Fibroblast of skin of abdomen (primary cell): ENCODE results near the gene STXBP6.
"Not testable (repeated sequence)": the region's sequence is repeated elsewhere in the genome, so short reads cannot be mapped to it uniquely, and the experiment has no call there.

ENCODE experiments used
- DNase-seq: peaks from one replicate; pipeline ENCODE4 v3.0.0-alpha.2; 2013

STXBP6 gene

DNA sequence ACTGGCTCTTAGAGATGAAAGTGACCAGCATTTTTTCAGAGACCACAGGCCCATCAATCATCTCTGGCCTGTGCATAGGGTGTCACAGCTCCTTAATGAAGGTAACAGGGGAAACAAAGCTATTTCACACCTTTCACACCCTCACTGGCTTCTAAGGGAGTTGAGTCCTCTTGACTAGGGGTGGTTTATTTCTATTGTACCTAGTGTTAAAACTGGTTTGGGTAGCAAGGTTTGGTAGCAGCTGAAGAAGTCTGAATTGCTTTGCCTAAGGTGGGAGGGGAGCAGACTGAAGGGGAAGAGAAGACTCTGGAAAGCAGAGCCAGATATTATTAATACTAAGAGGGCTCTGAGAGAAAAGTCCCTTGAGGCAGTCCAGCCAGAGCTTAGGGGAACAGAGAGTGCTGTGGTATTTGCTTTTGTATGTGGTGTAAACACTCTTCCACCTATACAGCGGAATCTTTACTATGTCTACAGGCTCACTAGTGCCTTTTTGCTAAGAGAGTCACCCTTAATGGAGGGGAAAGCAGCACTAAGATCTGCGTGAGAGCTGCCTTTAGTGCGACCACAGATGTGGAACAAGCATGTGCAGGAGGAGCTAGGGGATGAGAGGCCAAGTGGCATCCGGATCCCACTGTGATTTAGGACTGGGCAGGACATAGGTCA lies 95.8 kb downstream of the STXBP6 start:
- DNase-seq, result no peak

DNA sequence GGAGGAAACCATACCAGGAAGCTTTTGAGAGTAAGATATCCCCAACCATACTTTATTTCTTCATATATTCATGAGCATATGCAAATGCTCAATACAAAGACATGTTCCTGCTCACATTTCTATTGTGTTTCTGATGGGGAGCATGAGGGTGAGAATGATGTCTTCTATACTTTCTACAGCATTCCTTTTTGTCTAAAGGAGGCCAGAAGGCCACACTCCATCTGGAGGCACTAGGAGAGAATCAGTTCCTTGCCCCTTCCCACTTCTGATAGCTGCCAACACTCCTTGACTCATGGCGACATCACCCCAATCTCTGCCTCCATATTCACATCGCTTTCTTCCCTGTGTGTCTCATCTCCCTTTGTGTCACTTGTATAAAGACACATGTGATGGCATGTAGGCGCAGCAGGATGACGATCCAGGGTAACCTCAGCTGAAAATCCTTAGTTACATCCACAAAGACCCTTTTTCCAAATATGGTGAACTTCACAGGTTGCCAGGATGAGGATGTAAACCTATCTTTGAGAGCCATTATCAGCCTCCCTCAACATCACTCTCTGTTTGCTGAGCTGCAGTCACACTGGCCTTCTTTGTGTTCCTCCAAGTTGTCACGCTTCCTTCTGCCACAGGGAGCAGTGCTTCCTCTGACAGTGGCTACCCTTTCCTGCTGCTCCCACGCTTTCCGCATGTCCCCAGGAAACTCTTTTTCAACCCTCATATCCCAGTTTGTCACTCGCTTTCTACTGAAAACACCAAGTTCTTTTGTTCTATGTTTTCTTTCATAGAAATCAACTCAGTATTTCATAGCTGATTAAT lies 96.9 kb downstream of the STXBP6 start:
- DNase-seq, result no peak

DNA sequence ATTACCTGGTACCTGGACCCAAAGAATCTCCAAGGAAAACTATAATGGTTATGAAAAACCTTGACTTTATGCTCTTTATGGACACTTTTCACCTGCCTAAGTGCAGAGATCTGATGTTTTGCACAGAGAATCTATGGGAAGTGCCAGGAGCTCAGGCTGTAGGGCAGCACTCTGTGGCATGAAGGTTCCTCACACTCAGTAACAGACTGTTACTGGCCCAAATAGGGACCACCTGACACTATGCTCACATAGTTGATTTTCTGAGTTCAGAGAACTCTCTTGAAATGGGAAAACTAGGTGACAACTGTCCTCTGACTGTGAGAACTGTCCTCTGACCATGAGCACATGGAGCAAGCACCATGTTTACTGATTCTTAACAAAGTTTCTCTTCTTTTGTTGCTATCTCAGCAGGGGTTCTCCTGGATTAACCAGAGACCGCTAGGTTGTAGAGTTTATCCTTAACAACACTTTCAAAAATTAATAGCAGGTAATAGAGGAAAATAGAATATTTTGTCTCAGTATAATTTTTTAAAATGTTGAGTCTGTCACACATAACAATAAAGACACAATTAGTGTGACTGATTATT lies 101.6 kb downstream of the STXBP6 start:
- DNase-seq, result no peak

DNA sequence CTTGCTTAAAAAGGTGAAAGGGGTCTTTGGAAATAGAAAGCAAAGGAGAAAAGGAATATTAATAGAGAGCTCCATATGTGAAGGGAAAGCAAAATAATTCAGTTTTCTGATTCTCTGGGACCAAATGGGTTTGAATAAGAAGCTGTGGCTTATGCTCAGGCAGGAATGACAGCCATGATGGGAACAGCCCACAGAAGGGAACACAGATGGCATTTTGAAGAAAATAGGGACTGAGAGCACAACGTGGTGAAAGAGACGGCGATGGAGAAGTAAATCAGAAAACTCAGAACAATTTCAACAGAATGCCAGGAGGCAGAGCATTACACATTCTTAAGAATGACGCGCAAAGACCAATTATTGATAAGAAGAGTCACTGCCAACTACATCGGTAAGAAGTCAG lies 102.8 kb downstream of the STXBP6 start:
- DNase-seq, result no peak

DNA sequence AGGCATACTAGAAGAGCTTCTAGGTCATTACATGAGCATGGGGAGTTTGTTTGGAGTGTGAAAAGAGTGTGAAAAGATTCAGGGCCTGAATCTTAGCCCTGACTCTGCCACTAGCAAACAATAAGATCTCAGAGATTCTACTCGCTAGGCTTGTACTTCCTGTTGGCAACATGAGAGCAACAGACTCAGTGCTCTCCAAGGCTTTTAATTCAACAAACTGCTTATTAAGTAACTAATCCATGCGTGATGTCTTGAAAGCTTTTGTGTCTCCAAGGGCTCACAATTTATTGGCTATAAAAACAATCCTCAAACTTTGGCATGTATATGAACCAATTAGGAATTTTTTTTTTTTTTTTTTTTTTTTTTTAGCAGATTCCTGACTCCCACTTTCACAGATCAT lies 105.1 kb downstream of the STXBP6 start:
- DNase-seq, result no peak

DNA sequence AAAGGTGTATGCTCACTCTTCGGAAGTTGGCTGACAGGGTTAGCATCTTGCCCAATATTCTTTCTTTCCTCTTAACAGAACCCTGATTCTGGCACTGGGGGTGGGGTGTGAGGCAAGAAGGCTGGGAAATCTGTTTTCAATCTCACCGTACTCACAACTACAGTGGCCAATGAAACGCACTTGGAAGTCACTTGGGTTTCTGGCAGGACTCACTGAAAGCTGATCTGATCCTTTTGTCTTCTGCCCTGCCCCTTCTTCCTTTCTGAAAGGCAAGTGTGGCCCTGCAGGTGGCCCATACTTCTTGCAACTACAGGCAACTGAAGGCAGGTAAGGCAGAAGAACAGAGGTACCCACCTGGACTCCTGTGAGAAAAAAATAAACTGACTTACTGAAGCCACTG lies 106.9 kb downstream of the STXBP6 start:
- DNase-seq, result peak; percentile 61

DNA sequence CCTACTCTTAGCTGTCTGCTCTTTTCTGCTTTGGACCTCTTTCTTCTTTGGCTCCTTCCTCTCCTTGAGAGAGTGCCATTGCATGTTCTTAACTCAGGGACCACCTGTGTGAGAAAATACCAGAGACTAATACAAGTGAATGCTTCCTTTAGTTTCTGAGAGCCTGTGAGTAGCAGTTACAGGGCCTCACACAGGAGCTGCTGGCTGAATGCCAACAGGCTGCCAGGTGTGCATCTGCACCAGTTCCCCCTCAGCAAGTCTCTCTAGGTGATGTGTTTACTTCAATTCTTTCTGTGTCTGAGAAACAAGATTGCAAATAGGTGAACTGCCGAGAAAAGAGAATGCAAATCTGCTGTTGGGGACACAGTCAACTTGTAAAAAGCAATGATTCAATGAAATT lies 108.2 kb downstream of the STXBP6 start:
- no peak for DNase-seq

DNA sequence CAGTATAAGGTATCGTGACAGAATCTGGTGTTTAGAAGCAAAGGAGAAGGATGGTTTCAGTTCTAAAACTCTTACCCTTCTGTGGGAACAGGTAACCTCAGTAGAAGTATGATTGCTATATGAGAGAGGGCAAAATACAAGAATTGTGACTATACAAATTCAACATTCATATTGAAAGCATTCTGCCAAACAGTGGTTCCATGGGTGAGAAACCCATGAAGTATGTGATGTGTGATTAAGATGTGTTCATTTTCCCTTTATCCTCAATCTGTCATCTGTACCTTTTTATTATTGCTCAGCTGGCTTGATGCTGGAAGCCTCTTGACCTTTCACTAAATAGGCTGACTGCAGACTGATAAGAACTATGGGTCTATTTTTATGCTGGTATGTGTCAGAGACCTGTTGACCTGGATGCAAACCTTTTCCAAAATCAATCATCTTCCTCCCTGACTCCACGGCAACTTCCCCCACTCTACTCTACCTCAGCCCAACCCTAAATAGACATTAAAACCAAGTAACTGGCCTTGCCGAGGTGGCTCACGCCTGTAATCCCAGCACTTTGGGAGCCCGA lies 109.6 kb downstream of the STXBP6 start:
- no peak for DNase-seq

DNA sequence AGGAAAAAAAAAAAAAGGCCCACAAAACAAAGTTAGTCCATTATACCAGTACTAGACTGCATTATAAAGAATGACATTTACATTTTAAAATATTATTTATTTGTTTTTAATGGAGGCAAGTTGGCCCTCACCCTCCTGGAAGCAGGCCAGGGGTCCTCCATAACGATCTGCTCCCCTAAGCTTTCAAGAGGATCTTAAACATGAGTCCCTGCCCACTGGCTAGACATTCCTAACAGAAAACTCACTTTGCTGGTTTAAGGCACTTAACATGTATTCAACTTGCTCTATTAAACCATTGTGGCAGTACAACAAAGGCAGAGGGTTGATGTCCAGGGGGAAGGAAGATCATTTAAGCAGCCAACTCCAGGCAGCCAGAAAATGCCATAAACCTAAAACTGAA lies 111.4 kb downstream of the STXBP6 start:
- peak; percentile 35 for DNase-seq

DNA sequence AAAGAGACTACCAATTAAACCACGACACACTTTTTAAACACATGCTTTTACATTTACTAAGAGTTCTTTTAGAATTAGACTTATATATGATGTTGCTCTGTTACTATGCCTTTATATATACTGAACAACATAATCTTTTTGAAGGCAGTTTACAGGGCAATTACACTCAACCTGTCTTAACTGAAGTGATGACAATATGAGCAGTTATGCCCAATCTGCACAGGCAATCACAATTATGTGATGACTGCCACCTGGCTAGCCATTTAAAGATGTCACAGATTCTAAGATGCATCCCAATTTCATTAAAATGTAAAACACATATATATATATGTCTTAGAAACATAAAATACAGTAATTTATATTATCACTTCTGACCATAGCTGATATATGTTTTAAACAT lies 112.6 kb downstream of the STXBP6 start:
- DNase-seq, result no peak

DNA sequence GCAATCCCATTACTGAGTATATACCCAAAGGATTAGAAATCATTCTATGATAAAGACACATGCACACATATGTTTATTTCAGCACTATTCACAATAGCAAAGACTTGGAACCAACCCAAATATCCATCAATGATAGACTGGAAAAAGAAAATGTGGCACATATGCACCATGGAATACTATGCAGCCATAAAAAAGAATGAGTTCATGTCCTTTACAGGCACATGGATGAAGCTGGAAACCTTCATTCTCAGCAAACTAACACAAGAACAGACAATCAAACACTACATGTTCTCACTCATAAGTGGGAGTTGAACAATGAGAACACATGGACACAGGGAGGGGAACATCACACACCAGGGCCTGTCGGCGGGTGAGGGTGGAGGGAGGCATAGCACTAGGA lies 113.2 kb downstream of the STXBP6 start:
- DNase-seq, result not testable (repeated sequence)

DNA sequence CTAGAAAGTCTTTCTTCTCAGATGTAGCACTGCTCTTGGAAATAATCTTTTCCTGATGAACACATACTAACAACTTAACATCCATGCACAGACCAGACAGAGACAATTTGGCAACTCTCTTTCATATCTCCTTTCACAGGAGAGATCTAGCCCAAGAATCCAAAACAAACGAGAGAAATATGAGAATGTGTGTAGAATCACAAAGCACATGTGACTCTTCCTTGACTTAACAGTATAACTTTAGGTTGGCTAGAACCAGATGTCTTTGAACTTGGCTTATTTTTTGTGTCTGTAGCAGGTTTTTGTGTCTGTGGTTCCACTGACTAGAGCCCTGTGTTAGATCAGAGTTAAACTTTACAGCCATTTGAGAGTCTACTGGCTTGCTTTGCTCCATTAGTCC lies 114.2 kb downstream of the STXBP6 start:
- peak; percentile 18 for DNase-seq

DNA sequence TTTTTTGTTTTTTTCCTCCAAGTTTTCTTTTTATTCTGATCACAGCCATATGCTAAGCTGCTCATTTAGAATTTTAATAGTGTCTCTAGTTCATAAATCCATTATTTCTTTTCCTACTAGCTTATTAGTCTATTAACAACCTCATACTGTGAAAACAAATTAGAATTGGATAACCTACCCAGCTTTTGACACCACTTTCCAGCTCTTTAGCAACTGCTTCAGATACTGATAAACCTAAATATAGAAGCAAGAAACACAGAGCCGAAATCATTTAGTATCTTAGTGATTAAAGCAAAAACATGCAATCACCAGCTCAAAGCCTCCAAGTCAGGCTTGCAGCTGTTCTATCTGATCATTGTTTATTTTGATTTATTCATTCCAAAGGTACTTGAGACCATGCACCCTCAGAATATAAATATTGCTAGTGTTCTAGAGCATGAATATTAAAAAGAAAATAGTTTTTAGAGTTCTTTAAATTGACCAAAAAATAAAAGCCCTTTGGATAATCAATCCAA lies 121.5 kb downstream of the STXBP6 start:
- no peak for DNase-seq

DNA sequence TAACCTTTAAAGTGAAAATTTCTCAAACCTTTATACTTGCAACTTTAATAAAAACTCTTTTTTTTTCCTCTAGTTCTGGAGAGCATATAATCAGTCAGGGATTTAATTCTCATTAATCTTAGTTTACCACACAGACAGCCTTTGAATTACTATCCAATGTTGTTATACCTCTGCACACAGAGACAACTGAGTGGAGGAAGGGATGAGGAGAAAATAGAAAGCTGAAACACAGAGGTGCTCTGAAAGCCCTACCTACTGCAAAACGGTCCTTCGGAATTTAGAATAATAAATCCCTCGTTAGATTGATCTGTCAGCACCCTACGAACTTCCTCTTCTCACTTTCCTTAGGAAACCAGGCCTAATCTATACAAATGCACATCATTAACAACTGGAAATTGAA lies 122.1 kb downstream of the STXBP6 start:
- no peak for DNase-seq

DNA sequence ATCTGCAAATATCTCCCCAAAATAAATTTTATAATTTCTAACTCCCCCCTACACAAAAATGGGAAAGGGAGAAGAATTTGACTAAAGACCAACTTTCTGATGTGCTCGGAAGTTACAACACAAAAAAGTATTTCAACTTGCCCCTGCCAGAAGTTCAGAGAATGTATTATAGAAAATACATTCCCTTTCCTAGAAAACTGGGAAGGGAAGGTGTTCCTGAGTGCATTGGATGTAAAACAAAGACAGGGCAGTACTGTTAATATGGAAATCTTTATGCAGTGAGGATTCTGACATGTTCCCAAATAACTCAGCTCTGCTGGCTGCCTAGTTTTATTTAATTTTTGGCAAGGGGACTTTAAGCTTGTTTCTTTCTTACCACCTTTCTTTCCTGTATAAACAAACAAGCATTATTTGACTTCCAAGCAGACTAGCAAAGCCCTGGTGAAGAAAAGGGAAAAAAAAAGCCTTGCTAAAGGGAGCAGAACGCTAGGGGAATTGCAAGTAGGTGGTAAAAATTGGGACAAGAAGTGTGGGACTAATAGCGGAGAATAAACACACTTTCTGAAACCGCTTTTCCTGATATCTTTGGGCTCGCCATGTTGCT lies 124.1 kb downstream of the STXBP6 start:
- no peak for DNase-seq

DNA sequence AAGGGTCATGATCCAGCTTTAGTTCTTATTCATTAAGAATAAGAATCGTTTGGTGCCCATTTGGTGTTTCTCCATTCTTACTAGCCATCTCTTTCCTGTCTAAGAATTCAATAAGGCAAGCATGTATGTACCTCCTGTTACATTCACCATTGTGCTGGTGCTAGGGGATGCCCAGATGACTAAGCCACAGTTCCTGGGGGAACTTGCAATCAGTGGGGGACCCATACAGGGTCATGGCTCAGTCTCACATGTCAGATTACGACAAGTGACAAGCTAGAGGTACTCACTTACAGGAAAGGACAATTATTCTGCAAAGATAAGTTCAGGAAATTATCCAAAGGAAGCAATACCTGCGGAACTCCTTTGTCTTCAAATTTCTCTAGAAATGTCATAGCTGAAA lies 125.4 kb downstream of the STXBP6 start:
- DNase-seq, result no peak

DNA sequence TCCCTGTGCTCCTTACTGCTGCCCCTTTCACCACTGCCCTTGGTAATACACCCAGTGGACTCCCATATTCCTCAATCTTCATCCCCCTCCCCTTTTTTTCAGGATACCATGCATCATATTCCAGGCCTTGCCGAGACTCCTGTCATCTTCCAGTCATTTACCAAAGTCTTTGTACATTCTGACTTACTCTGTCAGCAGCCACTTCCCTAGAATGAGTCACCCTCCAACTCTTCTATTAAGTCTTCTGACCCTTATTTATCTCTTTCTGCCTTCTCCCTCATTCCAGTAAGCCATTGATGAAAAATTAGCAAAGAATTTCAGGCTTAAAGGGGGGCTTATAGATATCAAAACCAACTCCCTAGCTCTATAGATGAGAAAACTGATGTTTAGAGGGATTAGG lies 128.0 kb downstream of the STXBP6 start:
- DNase-seq, result peak; percentile 70

DNA sequence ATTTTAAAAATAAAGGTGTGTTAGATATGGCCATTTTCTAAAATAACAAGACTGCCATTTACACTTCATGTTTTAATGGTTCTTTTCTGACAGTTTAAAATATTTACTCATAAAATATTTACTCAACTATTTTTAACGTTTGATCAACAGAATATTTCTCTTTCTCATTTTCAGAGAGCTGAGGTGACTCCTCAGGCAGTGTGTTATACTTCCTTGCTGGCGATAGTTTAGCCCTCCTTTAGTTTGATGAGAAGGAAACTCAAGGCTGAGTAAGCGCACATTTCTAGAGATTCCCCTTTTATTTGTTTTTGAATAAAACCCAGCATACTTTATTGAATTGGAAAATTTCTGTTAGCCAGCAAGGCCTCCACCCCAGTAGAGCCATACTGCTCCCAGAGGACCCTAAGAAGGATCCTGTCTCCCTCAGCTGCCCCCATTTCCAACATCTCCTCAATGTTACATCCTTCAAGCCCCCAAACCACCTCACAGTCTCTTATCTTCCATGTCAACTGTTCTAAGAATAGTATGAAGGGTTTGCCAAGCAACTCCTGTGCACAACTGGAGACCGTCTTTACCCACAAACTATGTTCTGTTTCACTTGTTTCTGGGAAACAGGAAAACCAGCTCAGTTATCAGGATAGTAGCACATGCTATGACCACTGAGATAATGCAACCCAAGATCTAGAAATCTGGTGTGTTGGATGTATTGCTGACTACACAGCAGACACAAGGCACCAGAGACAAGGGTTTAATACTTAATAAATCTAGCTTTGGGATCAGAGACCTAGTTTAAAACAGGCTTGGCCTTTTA lies 129.5 kb downstream of the STXBP6 start:
- no peak for DNase-seq

DNA sequence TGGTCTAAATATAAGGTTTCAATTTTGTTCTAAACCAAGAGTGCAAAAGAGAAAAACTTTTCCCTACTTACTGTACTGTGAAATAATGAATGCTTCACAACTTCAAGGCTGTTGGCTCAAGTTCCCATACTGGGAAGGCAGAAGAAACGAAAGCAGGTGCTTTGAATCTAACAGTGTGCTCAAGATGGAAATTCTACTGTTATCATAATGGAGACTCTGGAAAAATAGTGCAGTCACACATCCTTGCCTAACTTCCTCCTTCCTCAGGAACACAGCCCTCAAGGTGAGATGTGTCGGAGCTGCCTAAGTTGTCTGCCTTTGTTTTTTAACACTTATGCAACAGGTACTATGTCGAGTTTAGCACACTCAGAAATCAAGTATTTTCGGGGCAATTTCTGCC lies 131.1 kb downstream of the STXBP6 start:
- no peak for DNase-seq

DNA sequence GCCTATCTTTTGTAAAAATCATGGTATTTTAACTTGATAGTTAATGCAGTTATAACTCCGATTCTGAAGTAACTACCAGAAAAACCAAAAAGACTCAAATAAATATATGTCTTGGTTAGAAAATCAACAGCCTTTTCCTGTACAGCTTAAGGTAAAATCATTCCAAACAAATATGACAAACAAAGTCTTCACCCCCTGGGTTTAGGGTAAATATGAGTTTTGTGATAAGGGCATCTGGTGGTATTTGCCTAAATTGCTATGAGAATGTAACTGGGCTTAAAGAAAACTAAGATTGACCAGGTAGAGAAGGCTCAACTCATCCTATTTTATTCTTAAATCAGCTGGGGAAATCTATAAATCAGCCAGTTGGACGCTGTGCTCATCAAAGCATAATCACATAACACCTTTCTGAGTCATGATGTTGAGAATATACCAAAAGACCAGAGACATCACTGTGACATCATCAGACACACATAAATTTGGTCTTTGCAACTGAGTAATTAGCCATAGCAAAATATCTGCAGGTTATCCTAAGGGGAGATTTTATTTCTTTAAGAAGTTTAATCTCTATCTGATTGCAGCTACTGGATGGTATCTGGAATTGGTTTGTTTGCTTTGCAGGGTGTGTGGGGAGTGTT lies 133.9 kb downstream of the STXBP6 start:
- DNase-seq, result peak; percentile 14

DNA sequence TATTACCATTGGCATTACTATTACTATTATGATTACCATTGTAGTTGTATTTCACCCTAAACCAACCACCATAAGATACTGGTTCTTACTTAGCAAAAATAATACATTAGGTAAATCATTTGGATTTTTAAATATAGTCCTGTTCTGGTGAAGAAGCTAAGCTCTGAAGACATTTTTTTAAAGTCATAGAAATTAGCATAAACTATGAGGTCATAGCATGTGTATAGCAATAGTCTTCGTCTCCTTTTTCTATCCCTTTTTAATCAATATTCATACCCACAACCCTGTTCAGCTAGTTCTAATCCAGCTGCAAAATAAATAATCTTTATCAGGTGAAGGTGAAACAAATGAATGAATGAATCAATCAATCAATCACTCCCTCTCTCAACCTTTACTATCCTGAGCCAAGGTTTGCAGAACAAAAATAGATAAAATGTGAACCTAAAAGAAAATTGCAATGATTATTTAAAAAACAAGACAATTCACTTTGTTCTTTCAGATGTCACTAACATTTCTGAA lies 134.5 kb downstream of the STXBP6 start:
- no peak for DNase-seq
